Measurements from ENCODE around the gene PRKCQ.

PRKCQ gene

GRCh38 chr10:6487920-6488319 lies 92.2 kb downstream of the PRKCQ start:
- H3K27me3 ChIP-seq (ENCODE audit: low read length), result no peaks in the 10 kb centered on the region
- no peaks in the 10 kb centered on the region for H3K9me3 ChIP-seq (ENCODE audit: insufficient read depth, low read length)
- no peak overlapping the region for H3K4me2 ChIP-seq (ENCODE audit: low read depth, low read length, poor library complexity, severe bottlenecking)
- H3F3A ChIP-seq (ENCODE audit: insufficient read depth), result no peaks in the 10 kb centered on the region
- no peak overlapping the region for H2AFZ ChIP-seq (ENCODE audit: low read depth, low read length, severe bottlenecking)
- H4K20me1 ChIP-seq (ENCODE audit: low read depth, low read length), result no peaks in the 10 kb centered on the region
- H3K27ac ChIP-seq (ENCODE audit: low read depth, low read length), result no peak overlapping the region
- H3K4me3 ChIP-seq (ENCODE audit: insufficient read depth, low read length, poor library complexity, severe bottlenecking), result no peak overlapping the region
- H3K36me3 ChIP-seq (ENCODE audit: low read length), result no peaks in the 10 kb centered on the region
- H3K9ac ChIP-seq (ENCODE audit: low read length), result no peak overlapping the region
- no peaks in the 10 kb centered on the region for H3K9me2 ChIP-seq (replicated peaks; ENCODE audit: insufficient read depth, low read length)
- TF ChIP-seq CTCF (IDR thresholded peaks at IDR 0.05; ENCODE audit: insufficient read depth, low read length, poor library complexity, severe bottlenecking) (no peak), EZH2phosphoT487 (conservative IDR thresholded peaks at IDR 0.05; ENCODE audit: low read length) (no peak)
- H3K79me2 ChIP-seq (ENCODE audit: insufficient read depth, low read length), result no peaks in the 10 kb centered on the region

- H4K20me1 ChIP-seq (ENCODE audit: low read depth, low read length), result no peaks in the 10 kb centered on the region
- H3F3A ChIP-seq (ENCODE audit: insufficient read depth), result no peaks in the 10 kb centered on the region
- H3K9me2 ChIP-seq (replicated peaks; ENCODE audit: insufficient read depth, low read length), result no peaks in the 10 kb centered on the region
- no peak overlapping the region for H3K4me2 ChIP-seq (ENCODE audit: low read depth, low read length, poor library complexity, severe bottlenecking)
- no peak overlapping the region for H2AFZ ChIP-seq (ENCODE audit: low read depth, low read length, severe bottlenecking)
- TF ChIP-seq CTCF (IDR thresholded peaks at IDR 0.05; ENCODE audit: insufficient read depth, low read length, poor library complexity, severe bottlenecking) (no peak), EZH2phosphoT487 (conservative IDR thresholded peaks at IDR 0.05; ENCODE audit: low read length) (no peak)
- no peaks in the 10 kb centered on the region for H3K36me3 ChIP-seq (ENCODE audit: low read length)
- H3K79me2 ChIP-seq (ENCODE audit: insufficient read depth, low read length), result no peaks in the 10 kb centered on the region
- no peak overlapping the region for H3K27ac ChIP-seq (ENCODE audit: low read depth, low read length)
- no peaks in the 10 kb centered on the region for H3K27me3 ChIP-seq (ENCODE audit: low read length)
- no peak overlapping the region for H3K9ac ChIP-seq (ENCODE audit: low read length)
- no peaks in the 10 kb centered on the region for H3K9me3 ChIP-seq (ENCODE audit: insufficient read depth, low read length)
- no peak overlapping the region for H3K4me3 ChIP-seq (ENCODE audit: insufficient read depth, low read length, poor library complexity, severe bottlenecking)
These were observed 93.8 kb downstream of the PRKCQ start for GRCh38 chr10:6486309-6486708.

- H3K4me2 ChIP-seq (ENCODE audit: low read depth, low read length, poor library complexity, severe bottlenecking), result no peak overlapping the region
- H3K36me3 ChIP-seq (ENCODE audit: low read length), result no peaks in the 10 kb centered on the region
- H3K9me3 ChIP-seq (ENCODE audit: insufficient read depth, low read length), result no peaks in the 10 kb centered on the region
- H3K4me3 ChIP-seq (ENCODE audit: insufficient read depth, low read length, poor library complexity, severe bottlenecking), result no peak overlapping the region
- H3F3A ChIP-seq (ENCODE audit: insufficient read depth), result no peaks in the 10 kb centered on the region
- no peaks in the 10 kb centered on the region for H3K27me3 ChIP-seq (ENCODE audit: low read length)
- H3K79me2 ChIP-seq (ENCODE audit: insufficient read depth, low read length), result no peaks in the 10 kb centered on the region
- no peak overlapping the region for H3K9ac ChIP-seq (ENCODE audit: low read length)
- no peaks in the 10 kb centered on the region for H3K9me2 ChIP-seq (replicated peaks; ENCODE audit: insufficient read depth, low read length)
- no peaks in the 10 kb centered on the region for H4K20me1 ChIP-seq (ENCODE audit: low read depth, low read length)
- no peak overlapping the region for H2AFZ ChIP-seq (ENCODE audit: low read depth, low read length, severe bottlenecking)
- TF ChIP-seq CTCF (IDR thresholded peaks at IDR 0.05; ENCODE audit: insufficient read depth, low read length, poor library complexity, severe bottlenecking) (no peak), EZH2phosphoT487 (conservative IDR thresholded peaks at IDR 0.05; ENCODE audit: low read length) (no peak)
- no peak overlapping the region for H3K27ac ChIP-seq (ENCODE audit: low read depth, low read length)
These were observed 97.2 kb downstream of the PRKCQ start for GRCh38 chr10:6482737-6483357.
